ENCODE measurements around the gene SLC46A3. TPM values are rescaled to one million over a fixed set of nuclear protein-coding genes. Genes with fewer than 3 reads are reported as not detected.

The SLC46A3 gene
- total and polyA plus RNA-seq, 7 donors: 2.9 to 12.7 (median 5.8) TPM

- Histone ChIP-seq H3K27me3 (ENCODE audit: insufficient read depth in 3 of 3, low read length in 2 of 3) (peaks cover 0 to 8% (median 4%) of the 10 kb centered on the region in 3 donors), H3K36me3 (ENCODE audit: insufficient read depth in 1 of 2, low read depth in 1 of 2) (no peaks in the 10 kb centered on the region), H3K27ac (no peak overlapping the region), H3K4me3 (no peak overlapping the region), H3K4me1 (no peaks in the 10 kb centered on the region), H3K9me3 (no peaks in the 10 kb centered on the region)
- intact Hi-C loops (cut with DNase I): no loop called here
- DNase-seq (no peak), ATAC-seq (no peak)
- WGBS, 3 donors: 82 to 92% (median 84%) methylated on average over 2 of the region's 2 CpGs
- TF ChIP-seq CTCF (IDR thresholded peaks at IDR 0.05): no peak
Observed at GRCh38 chr13:28728642-28729041, 9.9 kb upstream of the SLC46A3 start.

GRCh38 chr13:28725046-28725610, 6.4 kb upstream of the SLC46A3 start:
- Histone ChIP-seq H3K27me3 (ENCODE audit: insufficient read depth in 3 of 3, low read length in 2 of 3) (peaks cover 0 to 8% (median 0%) of the 10 kb centered on the region in 3 donors), H3K27ac (no peak overlapping the region), H3K4me3 (no peak overlapping the region), H3K36me3 (ENCODE audit: insufficient read depth in 1 of 2, low read depth in 1 of 2) (no peaks in the 10 kb centered on the region), H3K9me3 (no peaks in the 10 kb centered on the region), H3K4me1 (no peaks in the 10 kb centered on the region)
- no peak for DNase-seq
- WGBS, 3 donors: 86 to 95% (median 86%) methylated on average over 3 of the region's 3 CpGs
- TF ChIP-seq CTCF (IDR thresholded peaks at IDR 0.05): no peak
- intact Hi-C loops (cut with DNase I): no loop called here
- ATAC-seq: no peak

GRCh38 chr13:28723806-28724205, 5.0 kb upstream of the SLC46A3 start:
- Histone ChIP-seq H3K4me1 (peaks cover 5% of the 10 kb centered on the region), H3K27ac (no peak overlapping the region), H3K9me3 (no peaks in the 10 kb centered on the region), H3K36me3 (ENCODE audit: insufficient read depth in 1 of 2, low read depth in 1 of 2) (no peaks in the 10 kb centered on the region), H3K4me3 (no peak overlapping the region), H3K27me3 (ENCODE audit: insufficient read depth in 3 of 3, low read length in 2 of 3) (peaks cover 0 to 8% (median 0%) of the 10 kb centered on the region in 3 donors)
- TF ChIP-seq CTCF (IDR thresholded peaks at IDR 0.05): no peak
- intact Hi-C loops (cut with DNase I): no loop called here
- WGBS, 3 donors: 93 to 97% (median 97%) methylated on average over 20 to 22 of the region's 22 CpGs
- ATAC-seq (no peak), DNase-seq (no peak)

- Histone ChIP-seq H3K4me3 (peak overlapping the region; percentile 96), H3K36me3 (ENCODE audit: insufficient read depth in 1 of 2, low read depth in 1 of 2) (peaks cover 0 to 11% of the 10 kb centered on the region in 2 donors), H3K27me3 (ENCODE audit: insufficient read depth in 3 of 3, low read length in 2 of 3) (no peaks in the 10 kb centered on the region), H3K9me3 (no peaks in the 10 kb centered on the region), H3K27ac (peak overlapping the region; percentile 99), H3K4me1 (peaks cover 18% of the 10 kb centered on the region)
- ATAC-seq: peak in 2 of 4 donors; percentile 0 to 3
- intact Hi-C loops (cut with DNase I): loop anchor here (2.0 to 5.0 kb wide), 2 partner anchors 61 to 62 kb away; partner anchors contain the start of gene POMP (in 2 of the 2)
- no peak for DNase-seq
- TF ChIP-seq CTCF (IDR thresholded peaks at IDR 0.05): no peak
- 31 to 37% (median 32%) methylated on average over 15 of the region's 15 CpGs for WGBS, 3 donors
Observed at GRCh38 chr13:28719227-28720055, 671 bp upstream of the SLC46A3 start.

All from psoas muscle (tissue), 8 donors.